ENCODE data around the gene VCX. TPM values are rescaled to one million over a fixed set of nuclear protein-coding genes. Genes with fewer than 3 reads are reported as not detected.

VCX gene
- total RNA-seq, 1 experiment from 2014 or later: not detected

GRCh38 chrX:7798327-7798726 lies 44.6 kb upstream of the VCX start:
- Histone ChIP-seq H2BK20ac (ENCODE audit: low read depth, low read length, poor library complexity, severe bottlenecking) (no peak overlapping the region), H2BK12ac (ENCODE audit: insufficient read length, low read depth, low read length) (no peak overlapping the region), H3K4ac (ENCODE audit: low read depth, low read length) (no peak overlapping the region), H3K9me3 (ENCODE audit: control insufficient read depth, low read depth, low read length) (no peaks in the 10 kb centered on the region), H3K4me1 (ENCODE audit: insufficient read depth, low read length) (no peaks in the 10 kb centered on the region; the same call in 1 of the 2 replicates), H4K20me1 (ENCODE audit: control insufficient read depth, insufficient read depth, insufficient read length) (no peaks in the 10 kb centered on the region), H3K27ac (ENCODE audit: insufficient read length, low read depth, low read length) (no peak overlapping the region), H3K23ac (ENCODE audit: insufficient read length, low read depth, low read length) (no peak overlapping the region), H2AK5ac (ENCODE audit: insufficient read length, low read length) (no peak overlapping the region), H3T11ph (ENCODE audit: low read length) (no peak overlapping the region), H3K27me3 (ENCODE audit: insufficient read depth, low read length) (no peaks in the 10 kb centered on the region), H3K23me2 (ENCODE audit: insufficient read length, low read depth, low read length, poor library complexity, severe bottlenecking) (no peaks in the 10 kb centered on the region), H4K91ac (ENCODE audit: insufficient read length, low read depth, low read length) (no peak overlapping the region), H4K8ac (replicated peaks; ENCODE audit: insufficient read length, low read depth, low read length) (no peak overlapping the region), H3K56ac (ENCODE audit: insufficient read length, low read depth, low read length) (no peak overlapping the region), H3K18ac (ENCODE audit: insufficient read length, low read depth, low read length) (no peak overlapping the region), H3K9ac (ENCODE audit: extremely low read depth, insufficient read length, low read length) (no peak overlapping the region), H4K5ac (ENCODE audit: insufficient read length, low read depth, low read length) (no peak overlapping the region), H2BK5ac (ENCODE audit: insufficient read length, low read length) (no peak overlapping the region), H2BK120ac (ENCODE audit: low read depth, low read length, poor library complexity, severe bottlenecking) (no peak overlapping the region), H3K79me1 (ENCODE audit: insufficient read depth, low read depth, low read length, poor library complexity, severe bottlenecking) (no peaks in the 10 kb centered on the region), H3K79me2 (ENCODE audit: insufficient read depth, low read length) (no peaks in the 10 kb centered on the region), H2AFZ (ENCODE audit: low read length) (no peak overlapping the region), H3K14ac (ENCODE audit: insufficient read depth, low read length) (no peak overlapping the region), H3K4me2 (ENCODE audit: insufficient read depth, insufficient read length, low read length) (no peak overlapping the region), H2BK15ac (ENCODE audit: low read depth, low read length) (no peak overlapping the region)
- H3K4me1 Mint-ChIP-seq: no peaks in the 10 kb centered on the region
- H3K4me3 Mint-ChIP-seq: no peak overlapping the region
- WGBS (ENCODE audit: extremely low coverage, insufficient read length, low lambda C conversion rate): no CpG with 5 or more reads among the region's 2 CpGs
- no peaks in the 10 kb centered on the region for H3K27me3 Mint-ChIP-seq (ENCODE audit: low read depth)
- H3K27ac Mint-ChIP-seq: no peak overlapping the region
- no peak for TF ChIP-seq CTCF (conservative IDR thresholded peaks at IDR 0.05)
- H3K36me3 Mint-ChIP-seq (ENCODE audit: insufficient read depth in 1 of 3, low read depth in 3 of 3): no peaks in the 10 kb centered on the region
- H3K9me3 Mint-ChIP-seq: peaks cover 0 to 4% of the 10 kb centered on the region in 2 experiments; a peak in 2 of 5 replicates
- DNase-seq: no peak
